Left cardiac atrium (tissue), 4 donors: Measurements from ENCODE around the gene MRTFA. TPM values are rescaled to one million over a fixed set of nuclear protein-coding genes. Genes with fewer than 3 reads are reported as not detected.
"Not testable (repeated sequence)": the region's sequence is repeated elsewhere in the genome, so short reads cannot be mapped to it uniquely, and the experiment has no call there.

Experiments
- ATAC-seq, 2 donors: fragments of 200-7000 bp; cut with Tn5 transposase; one replicate each; pipeline ENCODE4 v1.9.1; 2020; ENCODE audit warnings: mild to moderate bottlenecking in 2 of 2, moderate library complexity in 2 of 2
- DNase-seq: peaks from one replicate; pipeline ENCODE4 v3.0.0-alpha.2; 2020
- intact Hi-C, 2 donors: fragments of 100-400 bp; cut with DNase I; formaldehyde crosslinking; loops; one replicate each; pipeline versions ENCODE4 v1.14.1 to v1.15.1; 2022 to 2023
- total RNA-seq, 2 donors: library from RNA; stranded (reverse); fragmentation: NEBNext Ultra II Directional; extraction: Animal tissue kit (Norgen Biotek cat#: 25700); gene quantifications; one replicate each; pipeline ENCODE4 v1.2.1, GENCODE V29; 2021
- donor health status: DM: no; HTN: yes; CAD: no.
- donor health status: DM: no; HTN: yes; CAD: no; lungs with severe emphysema.
- donor health status: DM: yes; HTN: yes; CAD: no.
- donor health status: Dilated cardiomyopathy.

MRTFA gene
- total RNA-seq, 2 donors from 2014 or later, result 28.8 to 34.3 TPM

GRCh38 chr22:40403651-40404050, 232.9 kb downstream of the MRTFA start:
- intact Hi-C loops, result no loop called here
- ATAC-seq (no peak), DNase-seq (no peak)

GRCh38 chr22:40403141-40403540, 233.4 kb downstream of the MRTFA start:
- ATAC-seq (no peak), DNase-seq (no peak)
- intact Hi-C loops, result no loop called here

DNA sequence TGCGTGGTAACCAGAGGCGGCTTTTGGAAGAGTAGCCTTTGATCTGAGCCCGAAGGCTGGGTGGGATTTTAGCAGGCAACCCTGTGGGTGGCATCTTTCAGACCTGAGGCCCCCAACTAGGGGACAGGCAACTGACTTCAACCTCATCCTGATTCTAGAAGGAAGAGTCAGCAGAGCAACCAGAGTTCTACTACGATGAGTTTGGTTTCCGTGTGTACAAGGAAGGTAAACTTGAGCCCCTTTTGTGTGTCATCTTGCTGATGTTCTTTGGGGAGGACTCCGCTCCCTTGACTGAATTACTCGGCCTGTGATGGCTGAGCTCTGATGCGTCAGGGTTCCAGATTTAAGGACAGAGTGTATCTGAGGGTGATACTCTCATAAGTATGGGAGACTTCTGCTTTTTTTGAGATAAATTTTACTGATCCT, 234.5 kb downstream of the MRTFA start:
- DNase-seq (no peak), ATAC-seq (no peak)
- intact Hi-C loops, result no loop called here

GRCh38 chr22:40401532-40401931, 235.0 kb downstream of the MRTFA start:
- peak in 1 of 2 donors; percentile 45 for ATAC-seq
- intact Hi-C loops, result no loop called here
- DNase-seq, result no peak

DNA sequence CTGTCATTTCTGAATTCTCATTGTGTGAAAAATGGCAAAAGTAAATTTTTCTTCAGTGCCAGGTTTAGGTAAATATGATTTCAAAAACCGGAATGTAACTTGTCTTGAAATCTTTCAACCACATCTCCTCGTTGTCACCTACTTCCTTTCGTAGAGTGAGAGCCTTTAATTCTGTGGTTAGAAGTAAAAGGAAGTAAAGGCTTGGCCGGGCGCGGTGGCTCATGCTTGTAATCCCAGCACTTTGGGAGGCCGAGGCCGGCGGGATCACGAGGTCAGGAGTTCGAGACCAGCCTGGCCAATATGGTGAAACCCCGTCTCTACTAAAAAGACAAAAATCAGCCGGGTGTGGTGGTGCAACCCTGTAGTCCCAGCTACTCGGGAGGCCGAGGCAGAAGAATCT, 236.4 kb downstream of the MRTFA start:
- intact Hi-C loops, result no loop called here
- DNase-seq (no peak), ATAC-seq (no peak)

- no peak for ATAC-seq
- intact Hi-C loops, result no loop called here
- no peak for DNase-seq
Measured at GRCh38 chr22:40399621-40400020, 236.9 kb downstream of the MRTFA start.

DNA sequence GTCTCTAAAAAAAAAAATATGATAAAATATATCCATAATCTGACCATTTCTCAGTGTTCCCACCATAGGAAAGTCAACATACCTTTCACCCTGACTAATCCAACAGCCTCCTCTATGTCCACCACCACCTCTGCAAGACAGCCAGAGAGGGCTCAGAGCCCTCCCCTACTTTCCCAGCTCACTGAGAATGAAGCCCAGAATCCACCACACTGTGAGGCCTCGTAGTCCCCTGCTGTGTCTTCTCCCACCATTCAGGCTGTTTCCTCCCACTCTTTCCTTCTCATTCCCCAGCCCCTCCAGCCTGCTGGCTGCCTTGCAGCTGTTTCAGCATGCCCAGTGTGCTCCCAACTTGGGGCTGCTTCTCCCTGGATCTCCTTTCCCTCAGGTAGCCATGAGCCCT, 239.1 kb downstream of the MRTFA start:
- intact Hi-C loops, result no loop called here
- ATAC-seq, result peak in 1 of 2 donors; percentile 10

DNA sequence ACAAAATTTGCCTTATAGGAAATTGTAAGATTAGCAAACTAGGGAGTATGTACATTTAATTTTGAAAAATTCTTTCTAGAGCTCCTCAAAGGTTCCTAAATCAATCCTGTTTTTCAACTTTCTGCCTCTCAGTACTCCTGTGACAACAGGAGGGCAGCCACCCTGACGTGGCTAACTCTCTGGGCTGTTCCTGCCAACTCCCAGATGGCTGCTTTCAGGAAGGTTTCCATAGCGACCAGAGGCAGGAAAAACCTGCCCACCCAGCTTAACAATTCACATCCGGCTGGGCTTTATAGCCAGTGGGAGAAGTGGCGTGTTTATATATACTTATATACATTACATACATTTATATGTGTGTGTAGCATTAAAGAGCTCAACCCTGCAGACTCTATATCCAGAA, 239.6 kb downstream of the MRTFA start:
- DNase-seq (no peak), ATAC-seq (peak; percentile 45)
- intact Hi-C loops, result no loop called here

More for the DNA sequence above, 239.1 kb downstream of the MRTFA start:
- no peak for DNase-seq

- intact Hi-C loops, result no loop called here
- ATAC-seq (no peak), DNase-seq (no peak)
Measured at GRCh38 chr22:40395607-40396006, 240.9 kb downstream of the MRTFA start.

GRCh38 chr22:40394607-40395006, 241.9 kb downstream of the MRTFA start:
- no peak for ATAC-seq
- DNase-seq, result no peak
- intact Hi-C loops, result no loop called here

DNA sequence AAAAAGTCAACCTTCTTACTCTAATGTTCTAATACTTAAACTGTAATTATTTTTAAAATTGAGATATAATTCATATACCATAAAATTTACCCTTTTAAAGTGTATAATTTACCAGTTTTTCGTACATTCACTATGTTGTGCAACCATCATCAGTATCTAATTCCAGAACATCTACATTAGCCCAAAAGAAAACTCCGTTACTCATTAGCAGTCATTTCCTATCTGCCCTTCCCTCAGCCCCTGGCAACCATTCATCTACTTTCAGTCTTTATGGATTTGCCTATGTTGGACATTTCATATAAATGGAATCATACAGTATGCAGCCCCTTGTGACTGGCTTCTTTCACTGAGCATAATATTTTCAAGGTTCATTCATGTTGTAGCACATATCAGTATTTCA, 243.9 kb downstream of the MRTFA start:
- intact Hi-C loops, result no loop called here
- no peak for DNase-seq
- ATAC-seq, result no peak

DNA sequence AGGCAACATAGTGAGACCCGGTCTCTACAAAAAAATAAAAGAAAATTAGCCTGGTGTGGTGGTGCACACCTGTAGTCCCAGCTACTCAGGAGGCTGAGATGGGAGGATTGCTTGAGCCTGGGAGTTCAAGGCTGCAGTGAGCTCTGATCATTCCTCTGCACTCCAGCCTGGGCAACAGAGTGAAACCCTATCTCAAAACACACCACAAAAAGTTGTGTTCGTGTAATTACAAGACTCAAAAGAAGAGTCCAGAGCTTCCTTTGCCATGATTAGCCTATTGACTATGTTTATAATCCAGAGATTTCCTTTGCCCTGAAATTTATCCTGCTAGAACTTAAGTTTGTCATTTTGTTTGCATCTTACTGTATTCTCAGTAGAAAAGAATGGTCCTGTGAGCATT, 245.1 kb downstream of the MRTFA start:
- ATAC-seq (no peak), DNase-seq (no peak)
- intact Hi-C loops, result no loop called here

DNA sequence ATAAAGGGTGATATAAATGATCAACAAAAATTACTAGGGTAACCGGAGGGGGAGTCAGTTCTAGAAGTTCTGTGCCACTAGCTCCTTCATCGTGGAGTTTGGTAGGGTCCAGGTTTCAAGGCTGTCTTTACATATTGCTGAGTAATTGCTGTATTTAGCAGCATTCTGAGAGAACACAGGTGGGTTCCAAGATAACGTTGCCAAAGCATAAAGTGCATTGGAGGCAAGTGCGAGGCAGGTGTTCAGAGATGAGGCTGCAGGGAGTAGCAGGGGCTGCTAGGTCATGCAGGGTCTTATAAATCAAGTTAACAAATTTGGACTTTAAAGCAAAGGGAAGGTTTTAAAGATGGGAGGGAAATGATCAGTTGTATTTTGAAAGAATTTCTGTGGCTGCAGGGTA, 248.3 kb downstream of the MRTFA start:
- ATAC-seq, result no peak
- intact Hi-C loops, result no loop called here
- DNase-seq, result no peak

DNA sequence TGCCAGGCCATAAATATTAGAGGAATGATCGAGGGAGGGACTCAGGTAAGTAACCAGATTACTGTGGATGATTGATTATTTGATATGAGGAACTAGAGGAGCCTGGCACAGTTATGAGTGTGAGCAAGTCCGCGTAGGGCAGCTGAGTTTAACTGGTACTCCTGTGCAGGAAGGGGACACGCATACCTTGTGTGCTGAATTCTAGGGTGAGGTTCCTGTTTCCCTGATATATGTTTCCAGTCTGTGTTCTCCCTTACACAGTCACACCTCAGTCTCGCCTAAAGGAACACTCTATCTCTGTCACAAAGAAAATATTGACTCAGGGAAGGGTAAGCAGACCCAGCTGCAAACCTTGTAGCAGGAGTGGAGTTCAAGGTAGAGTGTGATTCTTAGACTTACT, 248.8 kb downstream of the MRTFA start:
- ATAC-seq (no peak), DNase-seq (no peak)
- intact Hi-C loops, result no loop called here

DNA sequence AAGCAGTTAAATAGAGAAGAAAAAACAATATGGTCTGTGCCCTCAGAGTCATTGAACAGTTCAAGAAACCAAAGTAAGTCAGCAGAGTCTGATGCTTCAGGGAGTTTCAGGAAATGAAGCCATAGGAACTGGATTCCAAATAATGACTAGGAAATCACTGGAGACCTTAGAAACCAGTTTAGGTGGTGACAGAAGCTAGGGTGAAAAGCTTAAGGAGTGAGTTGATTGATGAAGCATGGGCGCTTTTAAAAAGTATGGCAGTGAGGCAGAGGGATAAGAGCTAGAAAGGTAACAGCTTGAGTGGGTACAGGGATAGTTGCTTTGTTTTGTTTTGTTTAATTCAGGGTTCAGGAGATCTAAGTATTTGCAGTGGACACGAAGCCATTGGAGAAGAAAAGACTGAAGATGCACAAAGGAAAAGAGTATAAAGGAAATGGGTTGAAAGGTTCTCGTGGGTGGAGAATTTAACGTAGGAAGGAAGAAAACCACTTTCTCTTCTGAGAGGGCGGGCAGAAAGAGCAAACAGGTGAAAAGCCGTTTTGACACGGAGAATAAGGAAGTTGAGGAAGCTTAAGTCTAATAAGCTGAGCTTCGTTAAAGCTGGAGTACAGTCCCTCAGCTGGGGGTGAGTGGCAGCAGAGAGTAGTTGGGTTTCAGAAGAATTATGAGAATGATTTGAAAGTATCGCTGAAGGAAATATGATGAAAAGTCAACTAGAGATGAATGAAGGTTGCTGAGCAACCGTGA, 251.3 kb downstream of the MRTFA start:
- DNase-seq (no peak), ATAC-seq (no peak)
- intact Hi-C loops, result no loop called here

- intact Hi-C loops, result no loop called here
- DNase-seq, result no peak
- ATAC-seq, result peak in 1 of 2 donors; percentile 73
Measured at GRCh38 chr22:40383905-40384304, 252.6 kb downstream of the MRTFA start.

GRCh38 chr22:40381461-40381860, 255.1 kb downstream of the MRTFA start:
- intact Hi-C loops, result no loop called here
- ATAC-seq, result no peak
- no peak for DNase-seq

DNA sequence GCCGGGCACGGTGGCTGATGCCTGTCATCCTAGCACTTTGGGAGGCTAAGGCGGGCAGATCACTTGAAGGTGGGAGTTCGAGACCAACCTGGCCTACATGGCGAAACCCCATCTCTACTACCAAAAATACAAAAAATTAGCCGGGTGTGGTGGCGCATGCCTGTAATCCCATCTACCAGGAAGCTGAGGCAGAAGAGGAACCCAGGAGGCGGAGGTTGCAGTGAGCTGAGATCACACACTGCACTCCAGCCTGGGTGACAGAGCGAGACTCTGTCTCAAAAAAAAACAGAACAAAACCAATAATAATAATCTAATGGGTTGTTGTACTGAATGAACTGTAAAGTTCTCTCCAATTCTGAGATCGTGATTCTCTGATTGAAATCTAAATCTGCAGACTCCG, 258.1 kb downstream of the MRTFA start:
- intact Hi-C loops, DNase-seq, ATAC-seq: not testable (repeated sequence)

DNA sequence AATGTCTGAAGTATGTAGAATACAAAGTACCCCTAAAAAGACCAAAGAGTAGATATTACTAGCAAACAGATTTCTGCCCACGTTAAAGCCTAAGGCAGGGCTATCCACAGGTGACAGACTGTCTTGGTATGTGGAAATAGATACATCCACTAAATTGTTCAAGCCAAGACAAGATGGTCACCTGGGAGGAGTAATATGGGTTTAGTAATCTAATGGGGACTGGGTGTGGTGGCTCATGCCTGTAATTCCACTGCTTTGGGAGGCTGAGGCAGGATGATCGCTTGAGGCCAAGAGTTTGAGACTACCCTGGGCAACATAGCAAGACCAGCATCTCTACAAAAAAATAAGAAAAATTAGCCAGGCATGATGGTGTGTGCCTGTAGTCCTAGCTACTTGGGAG, 258.6 kb downstream of the MRTFA start:
- intact Hi-C loops, result no loop called here
- ATAC-seq, result no peak
- no peak for DNase-seq

- DNase-seq (no peak), ATAC-seq (no peak)
- intact Hi-C loops, result no loop called here
Measured at GRCh38 chr22:40376149-40376548, 260.4 kb downstream of the MRTFA start.

DNA sequence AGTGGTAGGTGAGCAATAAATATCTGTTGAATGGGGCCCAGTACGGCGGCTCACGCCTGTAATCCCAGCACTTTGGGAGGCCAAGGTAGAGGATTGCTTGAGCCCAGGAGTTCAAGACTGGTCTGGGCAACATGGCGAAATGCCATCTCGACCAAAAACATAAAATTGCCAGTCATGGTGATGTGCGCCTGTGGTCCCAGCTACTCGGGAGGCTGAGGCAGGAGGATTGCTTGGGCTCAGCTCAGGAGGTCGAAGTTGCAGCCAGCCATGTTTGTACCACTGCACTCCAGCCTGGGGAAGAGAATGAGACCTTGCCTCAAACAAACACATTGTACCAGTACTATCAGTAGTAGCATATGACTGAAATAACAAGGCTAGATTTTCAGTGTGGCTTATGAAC, 262.0 kb downstream of the MRTFA start:
- intact Hi-C loops, result no loop called here
- no peak for ATAC-seq
- no peak for DNase-seq

DNA sequence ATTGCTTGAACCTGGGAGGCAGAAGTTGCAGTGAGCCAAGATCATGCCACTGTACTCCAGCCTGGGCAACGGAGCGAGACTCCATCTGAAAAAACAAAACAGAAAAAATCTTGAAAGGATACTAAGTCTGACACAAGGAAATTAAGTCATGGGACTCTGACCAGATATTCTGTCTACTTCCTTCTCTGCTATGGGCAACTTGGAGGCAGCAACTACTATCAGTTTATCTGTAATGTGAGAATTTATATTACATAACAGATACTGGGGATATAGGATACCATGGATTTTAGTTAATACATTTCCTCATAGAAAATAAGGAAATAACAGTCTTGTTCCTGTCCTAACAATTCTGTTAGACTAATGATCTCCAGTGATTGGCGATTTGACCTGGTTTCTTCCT, 267.7 kb downstream of the MRTFA start:
- ATAC-seq, result no peak
- intact Hi-C loops, result no loop called here
- DNase-seq, result no peak
